Measurements from ENCODE around the gene TTYH1. TPM values are rescaled to one million over a fixed set of nuclear protein-coding genes. Genes with fewer than 3 reads are reported as not detected.

TTYH1 gene
- total and polyA plus RNA-seq, 2 of the 8 experiments (the other 6 are each of a cell fraction or from before 2014, with no cell fraction given), result 26.7 to 46.5 TPM

GRCh38 chr19:54425382-54425723 is 10.1 kb downstream of the TTYH1 start:
- H3K36me3 ChIP-seq (ENCODE audit: control insufficient read depth in 2 of 4, insufficient read depth in 4 of 4, low read length in 3 of 4), result peaks cover 2 to 16% (median 3%) of the 10 kb centered on the region in 4 experiments; a peak in 7 of 8 replicates
- TF ChIP-seq HDAC6 (IDR thresholded peaks at IDR 0.05; ENCODE audit: low read depth, low read length) (no peak), CHD2 (IDR thresholded peaks at IDR 0.05; ENCODE audit: low read length) (no peak), GABPA (IDR thresholded peaks at IDR 0.05; ENCODE audit: borderline replicate concordance, insufficient read depth, low read length) (no peak), GTF2F1 (IDR thresholded peaks at IDR 0.05; ENCODE audit: borderline replicate concordance, low read depth, low read length) (no peak), E2F6 (IDR thresholded peaks at IDR 0.05) (no peak), MAFK (IDR thresholded peaks at IDR 0.05; ENCODE audit: low read depth, low read length) (no peak)
- H3K27me3 ChIP-seq (replicated peaks in 1 of 4; ENCODE audit: control insufficient read depth in 3 of 4, extremely low read depth in 1 of 4, insufficient read depth in 3 of 4, low read length in 3 of 4), result peaks cover 0 to 3% (median 1%) of the 10 kb centered on the region in 4 experiments; a peak in 2 of 7 replicates
- no peak overlapping the region for H3K27ac ChIP-seq (ENCODE audit: low read depth, low read length)
- H2BK15ac ChIP-seq (ENCODE audit: low read length), result no peak overlapping the region
- H2BK12ac ChIP-seq (ENCODE audit: low read depth, low read length), result no peak overlapping the region
- H2BK120ac ChIP-seq (replicated peaks; ENCODE audit: low read depth, low read length), result no peak overlapping the region
- ChIA-PET POLR2A (ENCODE audit: partially characterized antibody) (interaction anchor here (0.9 to 1.9 kb wide), 4 partner anchors 10 to 15 kb away, joined by 3 to 6 read pairs (median 4); partner anchors contain the start of gene TTYH1), CTCF (ENCODE audit: partially characterized antibody) (interaction anchor here (1.0 to 7.2 kb wide), 5 partner anchors 10 to 1246 kb away, joined by 3 to 39 read pairs (median 12); partner anchors contain the start of genes LENG8 and TTYH1)
- DNase-seq (ENCODE audit: low read depth in 1 of 2, low spot score in 2 of 2), result no peak
- H3K56ac ChIP-seq (replicated peaks; ENCODE audit: insufficient read length, low read depth, low read length), result no peak overlapping the region
- H3K79me1 ChIP-seq (ENCODE audit: low read depth, low read length), result peaks cover 2% of the 10 kb centered on the region; the same call in 1 of the 2 replicates
- no peaks in the 10 kb centered on the region for H3K9me3 ChIP-seq (ENCODE audit: insufficient read depth in 2 of 2, low read depth in 1 of 2, low read length in 1 of 2)
- H3K4me3 ChIP-seq (ENCODE audit: extremely low read depth in 1 of 4, insufficient read depth in 2 of 4, low read depth in 3 of 4, low read length in 4 of 4), result no peak overlapping the region
- WGBS, 2 experiments (ENCODE audit: extremely low coverage in 1 of 2, insufficient coverage in 1 of 2, insufficient read length in 1 of 2, insufficient replicate concordance in 2 of 2, low coverage in 1 of 2, low lambda C conversion rate in 2 of 2, missing lambda C conversion rate in 1 of 2), result 89% methylated on average over 5 of the region's 5 CpGs; no CpG with 5 or more reads in 1 of the 2 experiments
- H4K5ac ChIP-seq (ENCODE audit: insufficient read length, low read depth, low read length), result no peak overlapping the region
- no peak overlapping the region for H3K4ac ChIP-seq (replicated peaks; ENCODE audit: insufficient read length, low read depth, low read length)
- H3K79me2 ChIP-seq (ENCODE audit: control insufficient read depth in 1 of 2, insufficient read depth in 2 of 2, low read length in 2 of 2), result no peaks in the 10 kb centered on the region
- H2BK20ac ChIP-seq (ENCODE audit: low read length), result no peak overlapping the region
- H4K8ac ChIP-seq (ENCODE audit: extremely low read depth, insufficient read depth, low read length), result no peak overlapping the region
- H3K9ac ChIP-seq (replicated peaks in 1 of 4; ENCODE audit: extremely low read depth in 1 of 4, low read depth in 3 of 4, low read length in 3 of 4), result no peak overlapping the region
- no peak overlapping the region for H2AFZ ChIP-seq (ENCODE audit: low read length)
- H3K14ac ChIP-seq (ENCODE audit: insufficient read length), result no peak overlapping the region
- no peak overlapping the region for H2AK5ac ChIP-seq (ENCODE audit: low read depth, low read length)
- H3K4me1 ChIP-seq (replicated peaks in 1 of 4; ENCODE audit: control insufficient read depth in 3 of 4, insufficient read depth in 4 of 4, low read length in 3 of 4), result peaks cover 8 to 33% (median 17%) of the 10 kb centered on the region in 4 experiments
- no peak overlapping the region for H3K23ac ChIP-seq (ENCODE audit: insufficient read length)
- H3K18ac ChIP-seq (ENCODE audit: extremely low read depth, low read length), result no peak overlapping the region
- no peak for FAIRE-seq
- no peak overlapping the region for H4K91ac ChIP-seq (replicated peaks; ENCODE audit: insufficient read length, low read length)
- peaks cover 7% of the 10 kb centered on the region in 2 experiments for H4K20me1 ChIP-seq (replicated peaks in 1 of 2; ENCODE audit: control insufficient read depth in 1 of 2, insufficient read depth in 2 of 2, low read length in 2 of 2)
- H3K23me2 ChIP-seq (ENCODE audit: low read depth, low read length), result peaks cover 3% of the 10 kb centered on the region; the same call in 1 of the 2 replicates
- no peak overlapping the region for H3K4me2 ChIP-seq (ENCODE audit: insufficient read depth in 1 of 2, low read depth in 2 of 2, low read length in 2 of 2)
- H2BK5ac ChIP-seq (ENCODE audit: low read depth, low read length), result no peak overlapping the region

All from H1 (cell line).